Activated T-helper 1 cell treated with anti-CD3 and anti-CD28 coated beads, Interleukin-12 subunit alpha, Interleukin-12 subunit beta, Interleukin-2, Interleukin-4 antibody, amounts not matched to agents 30 ng/mL and 10 ng/mL and 1 ng/mL, durations not matched to agents 14 hours and 24 hours and 36 hours (primary cell): ENCODE data around the gene MRPL54. TPM values are rescaled to one million over a fixed set of nuclear protein-coding genes. Genes with fewer than 3 reads are reported as not detected.
A peak's percentile ranks its signal among the peaks of the same experiment; 100 is the strongest.

ENCODE experiments used
- DNase-seq: peaks from one replicate; pipeline ENCODE4 v3.0.0; 2021; ENCODE audit warnings: low spot score
- H3K27ac Mint-ChIP-seq: one replicate; pipeline ENCODE4 v1.8.0; 2021; ENCODE audit warnings: mild to moderate bottlenecking, mixed read lengths
- H3K27me3 Mint-ChIP-seq: one replicate; pipeline ENCODE4 v1.8.0; 2022; ENCODE audit warnings: mild to moderate bottlenecking, moderate library complexity, mixed read lengths; ENCODE audit not compliant: insufficient read depth
- H3K36me3 Mint-ChIP-seq: one replicate; pipeline ENCODE4 v1.8.0; 2021; ENCODE audit warnings: low read depth, mixed read lengths
- H3K4me1 Mint-ChIP-seq: one replicate; pipeline ENCODE4 v1.8.0; 2021; ENCODE audit warnings: low read depth, mixed read lengths
- H3K4me3 Mint-ChIP-seq: one replicate; pipeline ENCODE4 v1.8.0; 2021; ENCODE audit warnings: mild to moderate bottlenecking, moderate library complexity, mixed read lengths
- H3K9me3 Mint-ChIP-seq: one replicate; pipeline ENCODE4 v1.8.0; 2021; ENCODE audit warnings: mixed read lengths
- intact Hi-C: fragments of 100-400 bp; cut with micrococcal nuclease; formaldehyde crosslinking; loops from one replicate; pipeline ENCODE4 v1.15.1; 2024
- total RNA-seq: library from RNA; stranded (reverse); gene quantifications from 2 replicates; pipeline ENCODE4 v1.2.3, GENCODE V29; 2022

MRPL54 gene
- total RNA-seq, 1 donor from 2014 or later = 88.2 TPM

- DNase-seq = no peak
- Mint-ChIP-seq H3K9me3 (peaks cover 1% of the 10 kb centered on the region), H3K36me3 (peaks cover 2% of the 10 kb centered on the region)
Observed at GRCh38 chr19:3775831-3776230, 13.3 kb downstream of the MRPL54 start.

GRCh38 chr19:3776479-3777040 lies 14.1 kb downstream of the MRPL54 start:
- Mint-ChIP-seq H3K4me3 (no peak overlapping the region), H3K36me3 (peaks cover 3% of the 10 kb centered on the region), H3K27me3 (peaks cover 2% of the 10 kb centered on the region), H3K9me3 (peaks cover 9% of the 10 kb centered on the region), H3K4me1 (no peaks in the 10 kb centered on the region), H3K27ac (no peak overlapping the region)
- intact Hi-C loops = no loop called here
- DNase-seq = no peak

More at GRCh38 chr19:3775831-3776230, 13.3 kb downstream of the MRPL54 start:
- Mint-ChIP-seq H3K4me3 (no peak overlapping the region), H3K27ac (no peak overlapping the region), H3K27me3 (peaks cover 2% of the 10 kb centered on the region), H3K4me1 (no peaks in the 10 kb centered on the region)
- intact Hi-C loops = no loop called here

GRCh38 chr19:3778104-3778867 lies 15.8 kb downstream of the MRPL54 start:
- no peak overlapping the region for H3K27ac Mint-ChIP-seq
- no peaks in the 10 kb centered on the region for H3K4me1 Mint-ChIP-seq
- H3K27me3 Mint-ChIP-seq = peaks cover 2% of the 10 kb centered on the region
- DNase-seq = no peak
- intact Hi-C loops = no loop called here
- H3K9me3 Mint-ChIP-seq = peaks cover 22% of the 10 kb centered on the region
- H3K36me3 Mint-ChIP-seq = peaks cover 15% of the 10 kb centered on the region
- no peak overlapping the region for H3K4me3 Mint-ChIP-seq

- H3K27ac Mint-ChIP-seq = no peak overlapping the region
- DNase-seq = no peak
- no peaks in the 10 kb centered on the region for H3K4me1 Mint-ChIP-seq
- intact Hi-C loops = no loop called here
- H3K36me3 Mint-ChIP-seq = peaks cover 15% of the 10 kb centered on the region
- H3K27me3 Mint-ChIP-seq = no peaks in the 10 kb centered on the region
- no peak overlapping the region for H3K4me3 Mint-ChIP-seq
- H3K9me3 Mint-ChIP-seq = peaks cover 22% of the 10 kb centered on the region
Observed at GRCh38 chr19:3778899-3779723, 16.6 kb downstream of the MRPL54 start.

- no peak overlapping the region for H3K27ac Mint-ChIP-seq
- intact Hi-C loops = no loop called here
- peaks cover 22% of the 10 kb centered on the region for H3K9me3 Mint-ChIP-seq
- H3K27me3 Mint-ChIP-seq = peaks cover 2% of the 10 kb centered on the region
- peaks cover 15% of the 10 kb centered on the region for H3K36me3 Mint-ChIP-seq
- H3K4me3 Mint-ChIP-seq = no peak overlapping the region
- DNase-seq = no peak
- no peaks in the 10 kb centered on the region for H3K4me1 Mint-ChIP-seq
Observed at GRCh38 chr19:3780786-3781304, 18.4 kb downstream of the MRPL54 start.

- Mint-ChIP-seq H3K4me1 (no peaks in the 10 kb centered on the region), H3K27me3 (peaks cover 3% of the 10 kb centered on the region), H3K27ac (no peak overlapping the region), H3K4me3 (no peak overlapping the region), H3K36me3 (peaks cover 15% of the 10 kb centered on the region), H3K9me3 (peaks cover 22% of the 10 kb centered on the region)
- intact Hi-C loops = no loop called here
- DNase-seq = no peak
Observed at GRCh38 chr19:3781603-3782002, 19.1 kb downstream of the MRPL54 start.

- H3K36me3 Mint-ChIP-seq = peaks cover 15% of the 10 kb centered on the region
- intact Hi-C loops = no loop called here
- peaks cover 7% of the 10 kb centered on the region for H3K27me3 Mint-ChIP-seq
- no peak for DNase-seq
- no peak overlapping the region for H3K27ac Mint-ChIP-seq
- no peak overlapping the region for H3K4me3 Mint-ChIP-seq
- peaks cover 22% of the 10 kb centered on the region for H3K9me3 Mint-ChIP-seq
- H3K4me1 Mint-ChIP-seq = no peaks in the 10 kb centered on the region
Observed at GRCh38 chr19:3782330-3782729, 19.8 kb downstream of the MRPL54 start.

- Mint-ChIP-seq H3K36me3 (peaks cover 15% of the 10 kb centered on the region), H3K27ac (no peak overlapping the region), H3K9me3 (peaks cover 22% of the 10 kb centered on the region), H3K4me3 (no peak overlapping the region), H3K27me3 (peaks cover 7% of the 10 kb centered on the region), H3K4me1 (no peaks in the 10 kb centered on the region)
- intact Hi-C loops = loop anchor here (1.0 kb wide), 1 partner anchor 39 kb away; no protein-coding TSS in a partner anchor
- no peak for DNase-seq
Observed at GRCh38 chr19:3782903-3783302, 20.4 kb downstream of the MRPL54 start.

GRCh38 chr19:3783660-3784584 lies 21.4 kb downstream of the MRPL54 start:
- Mint-ChIP-seq H3K27me3 (peaks cover 7% of the 10 kb centered on the region), H3K4me1 (no peaks in the 10 kb centered on the region), H3K4me3 (peak overlapping the region; percentile 68), H3K9me3 (peaks cover 22% of the 10 kb centered on the region), H3K27ac (no peak overlapping the region), H3K36me3 (peaks cover 15% of the 10 kb centered on the region)
- no peak for DNase-seq
- intact Hi-C loops = loop anchor here (1.0 kb wide), 1 partner anchor 38 kb away; no protein-coding TSS in a partner anchor

- peaks cover 8% of the 10 kb centered on the region for H3K27me3 Mint-ChIP-seq
- no peaks in the 10 kb centered on the region for H3K4me1 Mint-ChIP-seq
- no peak overlapping the region for H3K27ac Mint-ChIP-seq
- peaks cover 22% of the 10 kb centered on the region for H3K9me3 Mint-ChIP-seq
- intact Hi-C loops = no loop called here
- H3K4me3 Mint-ChIP-seq = peak overlapping the region; percentile 75
- DNase-seq = no peak
- peaks cover 15% of the 10 kb centered on the region for H3K36me3 Mint-ChIP-seq
Observed at GRCh38 chr19:3784607-3785450, 22.3 kb downstream of the MRPL54 start.

GRCh38 chr19:3785451-3785937 lies 23.0 kb downstream of the MRPL54 start:
- Mint-ChIP-seq H3K27me3 (peaks cover 9% of the 10 kb centered on the region), H3K36me3 (peaks cover 15% of the 10 kb centered on the region), H3K9me3 (peaks cover 22% of the 10 kb centered on the region), H3K4me1 (no peaks in the 10 kb centered on the region), H3K4me3 (peak overlapping the region; percentile 75), H3K27ac (no peak overlapping the region)
- intact Hi-C loops = no loop called here
- DNase-seq = no peak
